Stimulated activated CD8-positive, alpha-beta memory T cell treated with anti-CD3 and anti-CD28 coated beads, Interleukin-4, amount 100 ng/mL, for 48 hours (primary cell): ENCODE data around the gene MAST3.
A peak's percentile ranks its signal among the peaks of the same experiment; 100 is the strongest.
"Not testable (repeated sequence)": the region's sequence is repeated elsewhere in the genome, so short reads cannot be mapped to it uniquely, and the experiment has no call there.

Source experiments
- DNase-seq: peaks from one replicate; pipeline ENCODE4 v3.0.0-alpha.2; 2020

The MAST3 gene

GRCh38 chr19:18141031-18141430 is 43.5 kb downstream of the MAST3 start:
- DNase-seq = no peak

- no peak for DNase-seq
Measured at GRCh38 chr19:18143902-18144301, 46.3 kb downstream of the MAST3 start.

- no peak for DNase-seq
Measured at GRCh38 chr19:18144361-18144760, 46.8 kb downstream of the MAST3 start.

GRCh38 chr19:18144906-18145305 is 47.3 kb downstream of the MAST3 start:
- no peak for DNase-seq

GRCh38 chr19:18145391-18145999 is 47.9 kb downstream of the MAST3 start:
- DNase-seq = no peak

- DNase-seq = no peak
Measured at GRCh38 chr19:18147396-18147795, 49.8 kb downstream of the MAST3 start.

- DNase-seq = no peak
Measured at GRCh38 chr19:18149596-18149975, 52.0 kb downstream of the MAST3 start.

- no peak for DNase-seq
Measured at GRCh38 chr19:18150776-18151624, 53.4 kb downstream of the MAST3 start.

GRCh38 chr19:18152442-18152816 is 54.9 kb downstream of the MAST3 start:
- peak; percentile 100 for DNase-seq

- DNase-seq = peak; percentile 100
Measured at GRCh38 chr19:18152817-18153555, 55.4 kb downstream of the MAST3 start, which contains the start of gene PIK3R2. Gene PIK3R2 (plus strand): TSS chr19:18153163. CDS start chr19:18155880, 2,717 bp downstream.

- DNase-seq = peak; percentile 31
Measured at GRCh38 chr19:18153556-18154134, 56.1 kb downstream of the MAST3 start.

- DNase-seq = no peak
Measured at GRCh38 chr19:18155095-18156087, 57.8 kb downstream of the MAST3 start.

GRCh38 chr19:18156268-18156667 is 58.7 kb downstream of the MAST3 start:
- no peak for DNase-seq

GRCh38 chr19:18156841-18157464 is 59.4 kb downstream of the MAST3 start:
- DNase-seq = no peak

GRCh38 chr19:18157465-18158063 is 60.0 kb downstream of the MAST3 start:
- no peak for DNase-seq

- DNase-seq = no peak
Measured at GRCh38 chr19:18158467-18158866, 60.9 kb downstream of the MAST3 start.

- not testable (repeated sequence) for DNase-seq
Measured at GRCh38 chr19:18159059-18159616, 61.6 kb downstream of the MAST3 start.

GRCh38 chr19:18159810-18160209 is 62.2 kb downstream of the MAST3 start:
- no peak for DNase-seq

- DNase-seq = peak; percentile 37
Measured at GRCh38 chr19:18160493-18160970, 63.0 kb downstream of the MAST3 start.

- DNase-seq = peak; percentile 86
Measured at GRCh38 chr19:18160971-18161635, 63.5 kb downstream of the MAST3 start.
